GM10266 (cell line): ENCODE results near the gene L1TD1.
"Not testable (repeated sequence)": the region's sequence is repeated elsewhere in the genome, so short reads cannot be mapped to it uniquely, and the experiment has no call there.

Experiments used
- DNase-seq: peaks from one replicate; pipeline ENCODE4 v3.0.0; 2012; ENCODE audit errors: extremely low spot score
- TF ChIP-seq, protein P1 (sequence below): IDR thresholded peaks from 2 replicates; pipeline ENCODE4 v1.5.1; 2012; ENCODE audit warnings: mild to moderate bottlenecking, low read depth; ENCODE audit not compliant: control insufficient read depth, insufficient read depth; ENCODE audit errors: missing control alignments

L1TD1 gene

DNA sequence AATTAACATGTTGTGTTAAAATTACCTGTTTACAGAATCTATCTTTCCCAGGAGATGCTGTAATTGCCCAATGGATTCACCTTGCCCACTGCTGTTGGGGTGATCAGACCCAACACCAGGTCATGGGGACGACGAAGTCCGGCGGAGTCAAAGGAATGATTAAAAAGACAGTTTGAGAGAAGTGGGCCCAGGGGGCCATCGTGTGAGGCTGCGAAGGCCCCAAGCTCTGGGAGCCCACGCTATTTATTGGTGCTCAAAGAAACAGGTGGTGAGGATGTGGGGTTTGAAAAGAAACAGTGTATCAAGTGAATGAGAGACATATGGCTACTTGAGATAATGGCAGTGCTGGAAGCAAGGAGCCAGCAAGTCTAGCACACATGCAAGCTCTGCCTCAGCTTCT, 16.3 kb upstream of the L1TD1 start:
- no peak for DNase-seq
- TF ChIP-seq, protein P1, sequence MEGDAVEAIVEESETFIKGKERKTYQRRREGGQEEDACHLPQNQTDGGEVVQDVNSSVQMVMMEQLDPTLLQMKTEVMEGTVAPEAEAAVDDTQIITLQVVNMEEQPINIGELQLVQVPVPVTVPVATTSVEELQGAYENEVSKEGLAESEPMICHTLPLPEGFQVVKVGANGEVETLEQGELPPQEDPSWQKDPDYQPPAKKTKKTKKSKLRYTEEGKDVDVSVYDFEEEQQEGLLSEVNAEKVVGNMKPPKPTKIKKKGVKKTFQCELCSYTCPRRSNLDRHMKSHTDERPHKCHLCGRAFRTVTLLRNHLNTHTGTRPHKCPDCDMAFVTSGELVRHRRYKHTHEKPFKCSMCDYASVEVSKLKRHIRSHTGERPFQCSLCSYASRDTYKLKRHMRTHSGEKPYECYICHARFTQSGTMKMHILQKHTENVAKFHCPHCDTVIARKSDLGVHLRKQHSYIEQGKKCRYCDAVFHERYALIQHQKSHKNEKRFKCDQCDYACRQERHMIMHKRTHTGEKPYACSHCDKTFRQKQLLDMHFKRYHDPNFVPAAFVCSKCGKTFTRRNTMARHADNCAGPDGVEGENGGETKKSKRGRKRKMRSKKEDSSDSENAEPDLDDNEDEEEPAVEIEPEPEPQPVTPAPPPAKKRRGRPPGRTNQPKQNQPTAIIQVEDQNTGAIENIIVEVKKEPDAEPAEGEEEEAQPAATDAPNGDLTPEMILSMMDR: no peak

DNA sequence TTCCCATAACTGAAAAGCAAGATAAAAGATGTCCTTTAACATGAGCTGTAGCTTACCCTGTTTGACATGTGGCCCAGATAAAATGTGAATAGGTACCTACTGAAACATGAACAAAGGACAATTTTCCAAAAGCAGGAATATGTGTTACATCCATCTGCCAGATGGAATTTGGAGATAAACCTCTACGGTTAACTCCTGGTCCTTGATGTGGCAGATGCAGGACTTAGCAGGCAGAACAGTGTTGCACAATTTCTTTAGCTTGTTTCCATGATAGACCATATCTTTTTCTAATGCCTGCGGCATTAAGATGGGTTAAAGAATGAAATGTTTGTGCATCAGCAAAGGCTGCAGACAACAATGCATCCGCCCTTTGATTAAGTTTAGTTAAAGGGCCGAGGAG, 14.6 kb upstream of the L1TD1 start:
- not testable (repeated sequence) for DNase-seq

DNA sequence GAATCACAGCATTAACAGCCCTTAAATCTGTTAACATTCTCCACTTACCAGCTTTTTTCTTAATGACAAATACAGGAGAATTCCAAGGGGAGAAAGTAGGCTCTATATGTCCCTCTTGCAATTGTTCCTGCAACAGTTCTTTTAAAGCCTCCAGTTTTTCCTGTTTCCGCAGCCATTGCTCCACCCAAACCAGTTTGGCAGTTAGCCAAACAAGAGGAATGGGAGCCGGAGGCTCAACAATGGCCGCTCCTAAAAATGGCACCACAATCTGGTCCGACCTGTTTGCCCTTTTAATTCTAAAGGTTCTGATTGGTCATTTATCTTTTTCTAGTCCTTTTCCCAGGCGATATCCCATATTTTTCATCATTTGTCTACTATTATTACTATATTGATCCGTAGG, 14.0 kb upstream of the L1TD1 start:
- TF ChIP-seq, protein P1: no peak
- DNase-seq: no peak

DNA sequence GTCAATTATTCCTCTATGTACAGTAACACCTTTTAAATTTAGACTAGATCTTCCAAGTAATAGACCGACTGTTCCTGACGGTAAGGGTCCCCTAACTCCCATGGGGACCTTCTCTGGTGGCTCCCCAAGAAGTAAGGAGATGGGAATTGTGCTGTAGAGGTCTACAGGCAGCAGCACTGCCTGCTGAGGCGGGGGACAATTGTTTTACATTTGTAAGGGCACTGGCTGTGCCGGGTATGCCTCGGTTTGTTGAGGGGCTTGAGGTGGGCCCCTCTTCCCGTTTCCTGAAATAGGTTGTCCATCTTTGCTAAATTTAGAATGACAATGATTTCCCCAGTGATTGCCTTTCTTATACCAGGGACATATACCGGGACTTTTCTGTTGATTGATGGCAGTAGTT, 13.1 kb upstream of the L1TD1 start:
- DNase-seq: no peak
- TF ChIP-seq, protein P1: no peak

DNA sequence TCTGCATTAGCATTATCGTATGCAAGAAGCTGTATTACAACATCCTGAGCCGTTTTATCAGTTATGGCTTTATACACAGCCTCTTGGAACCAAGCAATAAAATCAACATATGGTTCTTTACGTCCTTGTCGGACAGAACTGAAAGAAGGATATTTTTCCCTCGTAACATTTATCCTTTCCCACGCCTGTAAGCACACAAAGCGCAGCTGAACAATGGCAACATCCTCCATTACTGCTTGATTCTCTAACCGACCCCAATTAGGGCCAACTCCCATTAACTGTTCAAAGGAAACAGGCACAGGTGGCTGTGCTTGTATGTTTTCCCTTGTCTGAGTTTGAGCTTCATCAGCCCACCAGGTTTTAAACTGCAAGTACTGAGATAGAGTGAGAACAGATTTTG, 12.5 kb upstream of the L1TD1 start:
- DNase-seq: not testable (repeated sequence)

DNA sequence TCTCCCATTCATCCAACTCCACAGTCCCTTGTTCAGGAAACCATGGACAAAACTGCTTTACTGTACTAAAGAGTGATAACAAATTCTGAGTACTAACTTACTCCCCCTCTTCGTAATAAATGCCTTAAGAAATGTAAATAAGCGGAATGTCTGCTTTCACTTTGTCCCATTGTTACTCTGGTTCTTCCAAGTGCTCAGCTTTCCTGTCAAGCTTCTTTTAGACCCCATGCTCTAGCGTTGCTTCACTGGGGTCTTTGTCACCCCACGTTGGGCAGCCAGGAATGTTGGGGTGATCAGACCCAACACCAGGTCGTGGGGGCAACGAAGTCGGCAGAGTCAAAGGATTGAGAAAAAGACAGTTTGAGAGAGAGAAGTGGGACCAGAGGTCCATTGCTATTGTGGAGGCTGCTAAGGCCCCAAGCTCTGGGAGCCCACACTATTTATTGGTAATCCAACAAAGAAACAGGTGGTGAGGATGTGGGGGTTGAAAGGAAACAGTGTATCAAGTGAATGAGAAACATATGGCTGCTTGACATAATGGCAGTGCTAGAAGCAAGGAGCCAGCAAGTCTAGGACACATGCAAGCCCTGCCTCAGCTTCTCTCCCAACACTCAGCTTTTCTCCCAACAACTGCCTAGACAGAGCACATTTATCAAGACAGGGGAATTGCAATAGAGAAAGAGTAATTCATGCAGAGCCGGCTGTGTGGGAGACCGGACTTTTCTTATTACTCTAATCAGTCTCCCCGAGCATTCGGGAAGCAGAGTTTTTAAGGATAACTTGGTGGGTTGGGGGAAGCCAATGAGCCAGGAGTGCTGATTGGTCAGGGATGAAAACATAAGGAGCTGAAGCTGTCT, 11.3 kb upstream of the L1TD1 start:
- DNase-seq: not testable (repeated sequence)

DNA sequence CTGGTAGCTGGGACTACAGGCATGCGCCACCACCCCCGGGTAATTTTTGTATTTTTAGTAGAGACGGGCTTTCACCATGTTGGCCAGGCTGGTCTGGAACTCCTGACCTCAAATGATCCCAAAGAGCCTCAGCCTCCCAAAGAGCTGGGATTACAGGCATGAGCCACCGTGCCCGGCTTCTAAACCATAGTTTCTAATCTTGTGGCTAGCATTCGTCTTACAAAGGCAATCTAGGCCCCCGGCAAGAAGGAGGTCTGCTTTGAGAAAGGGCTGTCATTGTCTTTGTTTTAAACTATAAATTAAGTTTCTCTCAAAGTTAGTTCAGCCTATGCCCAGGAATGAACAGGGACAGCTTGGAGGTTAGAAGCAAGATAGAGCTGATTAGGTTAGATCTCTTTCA, 10.3 kb upstream of the L1TD1 start:
- DNase-seq: no peak
- TF ChIP-seq, protein P1: no peak

DNA sequence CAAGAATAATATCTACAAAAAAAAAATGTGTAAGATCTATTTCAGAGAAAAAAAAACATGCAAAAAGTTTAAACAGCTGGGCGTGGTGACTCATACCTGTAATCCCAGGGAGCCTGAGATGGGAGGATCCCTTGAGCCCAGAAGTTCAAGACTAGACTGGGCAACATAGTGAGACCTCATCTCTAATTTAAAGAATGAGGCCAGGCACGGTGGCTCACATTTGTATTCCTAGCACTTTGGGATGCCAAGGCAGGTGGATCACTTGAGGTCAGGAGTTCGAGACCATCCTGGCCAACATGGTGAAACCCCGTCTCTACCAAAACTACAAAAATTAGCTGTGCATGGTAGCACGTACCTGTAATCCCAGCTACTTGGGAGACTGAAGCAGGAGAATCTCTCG, 9.4 kb upstream of the L1TD1 start:
- DNase-seq: not testable (repeated sequence)

DNA sequence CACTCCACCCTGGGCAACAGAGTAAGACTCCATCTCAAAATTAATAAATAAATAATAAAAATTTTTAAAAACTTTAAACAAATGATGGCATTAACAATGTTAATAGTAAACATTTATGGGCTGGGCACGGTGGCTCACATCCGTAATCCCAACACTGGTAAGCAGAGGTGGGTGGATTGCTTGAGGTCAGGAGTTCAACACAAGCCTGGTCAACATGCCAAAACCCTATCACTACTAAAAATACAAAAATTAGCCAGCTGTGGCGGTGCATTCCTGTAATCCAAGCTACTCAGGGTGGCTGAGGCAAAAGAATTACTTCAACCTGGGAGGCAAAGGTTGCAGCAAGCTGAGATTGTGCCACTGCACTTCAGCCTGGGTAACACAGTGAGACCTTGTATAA, 9.0 kb upstream of the L1TD1 start:
- TF ChIP-seq, protein P1: no peak
- DNase-seq: no peak
